GM12875 (cell line): ENCODE results near the gene PSMD11.
A peak's percentile ranks its signal among the peaks of the same experiment; 100 is the strongest.

Experiments used
- H3K4me3 ChIP-seq: one replicate; pipeline ENCODE4 v1.5.1; 2011; ENCODE audit warnings: low read depth, low read length, control low read depth
- TF ChIP-seq, protein P1 (sequence below): IDR thresholded peaks from 2 replicates; pipeline ENCODE4 v1.5.1; 2011; ENCODE audit warnings: low read depth, mild to moderate bottlenecking, control low read depth, inconsistent platforms, low read length, moderate library complexity, borderline replicate concordance; ENCODE audit not compliant: insufficient read depth

PSMD11 gene

DNA sequence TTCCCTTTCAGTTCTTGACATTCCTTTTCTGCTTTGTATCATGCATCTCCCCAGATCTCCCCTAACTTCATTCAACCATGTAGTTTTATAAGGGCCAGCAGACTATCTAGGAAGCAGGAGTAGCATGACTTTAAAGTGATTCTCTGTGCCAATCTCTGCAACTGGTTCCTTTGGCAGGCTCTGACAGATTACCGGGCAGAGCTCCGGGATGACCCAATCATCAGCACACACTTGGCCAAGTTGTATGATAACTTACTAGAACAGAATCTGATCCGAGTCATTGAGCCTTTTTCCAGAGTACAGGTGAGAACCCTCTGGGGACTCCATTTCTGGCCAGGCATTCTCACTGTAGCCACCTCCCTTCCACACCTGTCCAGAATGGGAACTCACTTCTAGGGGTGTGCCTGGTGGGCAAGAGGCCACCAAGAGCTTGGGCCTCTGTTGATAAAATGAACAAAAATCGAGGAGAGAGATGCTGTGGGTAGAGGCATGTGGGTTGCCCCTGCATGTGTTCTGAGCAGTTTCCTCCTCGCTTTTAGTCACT lies 34.8 kb downstream of the PSMD11 start:
- H3K4me3 ChIP-seq: no peak overlapping the region
- TF ChIP-seq, protein P1, sequence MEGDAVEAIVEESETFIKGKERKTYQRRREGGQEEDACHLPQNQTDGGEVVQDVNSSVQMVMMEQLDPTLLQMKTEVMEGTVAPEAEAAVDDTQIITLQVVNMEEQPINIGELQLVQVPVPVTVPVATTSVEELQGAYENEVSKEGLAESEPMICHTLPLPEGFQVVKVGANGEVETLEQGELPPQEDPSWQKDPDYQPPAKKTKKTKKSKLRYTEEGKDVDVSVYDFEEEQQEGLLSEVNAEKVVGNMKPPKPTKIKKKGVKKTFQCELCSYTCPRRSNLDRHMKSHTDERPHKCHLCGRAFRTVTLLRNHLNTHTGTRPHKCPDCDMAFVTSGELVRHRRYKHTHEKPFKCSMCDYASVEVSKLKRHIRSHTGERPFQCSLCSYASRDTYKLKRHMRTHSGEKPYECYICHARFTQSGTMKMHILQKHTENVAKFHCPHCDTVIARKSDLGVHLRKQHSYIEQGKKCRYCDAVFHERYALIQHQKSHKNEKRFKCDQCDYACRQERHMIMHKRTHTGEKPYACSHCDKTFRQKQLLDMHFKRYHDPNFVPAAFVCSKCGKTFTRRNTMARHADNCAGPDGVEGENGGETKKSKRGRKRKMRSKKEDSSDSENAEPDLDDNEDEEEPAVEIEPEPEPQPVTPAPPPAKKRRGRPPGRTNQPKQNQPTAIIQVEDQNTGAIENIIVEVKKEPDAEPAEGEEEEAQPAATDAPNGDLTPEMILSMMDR: no peak

DNA sequence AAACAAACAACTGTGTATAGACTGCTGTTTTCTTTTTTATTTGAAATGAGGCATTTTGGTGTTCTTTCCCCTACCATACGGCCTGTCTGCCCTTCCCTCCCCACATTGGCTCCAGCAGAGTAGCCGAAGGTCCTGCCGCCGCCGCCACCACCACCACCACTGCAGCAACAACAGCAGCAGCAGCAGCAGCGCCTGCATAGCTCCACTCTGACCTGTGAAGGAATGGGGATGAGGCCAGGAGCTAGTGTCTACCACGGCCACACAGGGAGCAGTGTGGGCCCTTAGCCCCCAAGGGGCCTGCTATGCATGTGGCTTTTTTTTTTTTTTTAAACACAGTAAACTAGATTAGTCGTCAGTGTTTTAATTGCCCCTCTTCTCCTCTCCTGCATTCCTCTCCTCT lies 36.9 kb downstream of the PSMD11 start:
- H3K4me3 ChIP-seq: no peak overlapping the region
- TF ChIP-seq, protein P1: no peak

DNA sequence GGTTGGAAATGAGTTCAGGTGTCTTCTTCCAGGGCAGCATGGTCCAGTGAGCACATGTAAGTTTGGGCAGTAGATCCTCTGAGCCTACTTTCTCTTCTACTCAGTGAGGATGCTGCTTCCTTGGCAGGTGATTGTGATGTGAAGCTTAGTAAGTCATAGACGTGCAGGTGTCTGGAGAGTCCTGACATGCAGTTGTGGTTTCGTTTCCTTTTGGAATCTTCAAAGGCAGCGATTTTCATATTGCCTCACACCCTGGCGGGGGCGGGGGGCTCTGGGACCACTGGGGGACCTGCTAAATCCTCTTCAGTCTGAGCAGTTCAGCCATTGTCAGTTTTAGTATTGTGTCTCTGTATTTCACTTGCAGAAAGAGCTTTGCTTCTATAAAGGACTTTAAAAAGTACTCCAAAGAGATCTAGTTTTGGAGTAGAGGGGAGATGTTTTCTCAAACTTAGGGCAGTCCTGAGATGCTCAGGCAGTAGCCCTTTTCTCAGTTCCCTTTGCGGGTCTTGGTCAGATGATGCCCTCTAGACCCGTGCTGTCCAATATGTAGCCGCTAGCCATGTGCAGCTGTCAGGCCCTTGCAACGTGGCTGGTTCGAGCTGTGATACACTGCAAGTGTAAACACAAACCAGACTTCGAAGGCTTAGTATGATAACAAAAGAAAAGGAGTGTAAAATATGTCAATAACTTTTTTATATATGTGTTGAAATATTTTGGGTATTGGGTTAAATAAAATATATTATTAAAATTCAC lies 38.4 kb downstream of the PSMD11 start:
- H3K4me3 ChIP-seq: no peak overlapping the region
- TF ChIP-seq, protein P1: no peak

DNA sequence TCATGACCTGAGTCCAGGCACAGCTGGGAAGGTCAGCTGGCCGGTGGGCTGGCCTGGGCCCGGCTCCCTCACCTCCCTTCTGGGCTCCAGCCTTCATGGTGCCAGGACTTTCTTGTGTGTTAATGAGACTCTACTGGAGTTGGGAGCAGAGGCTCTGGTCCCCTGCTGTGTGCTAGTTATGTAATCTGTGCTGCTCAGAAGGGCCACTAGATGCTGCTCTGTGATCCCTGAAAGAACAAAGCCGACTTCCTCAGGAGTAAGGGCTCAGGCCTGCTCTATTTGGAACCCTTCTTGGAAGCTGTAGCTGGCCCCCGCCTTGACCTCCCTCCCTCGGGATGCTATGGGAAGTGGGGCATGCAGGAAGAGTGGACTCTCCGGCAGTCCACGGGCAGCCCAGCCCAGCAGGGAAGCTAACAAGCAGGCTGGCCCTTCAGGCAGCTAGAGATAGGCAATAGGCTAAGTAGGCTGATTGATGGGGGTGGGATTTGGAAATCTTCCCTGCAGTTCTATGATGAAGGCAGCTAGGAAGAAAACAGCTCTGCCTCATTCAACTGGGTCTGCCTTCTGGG lies 39.2 kb downstream of the PSMD11 start:
- TF ChIP-seq, protein P1: peak; percentile 89
- H3K4me3 ChIP-seq: no peak overlapping the region

- no peak overlapping the region for H3K4me3 ChIP-seq
- TF ChIP-seq, protein P1: no peak
Measured at GRCh38 chr17:32484041-32484461, 39.7 kb downstream of the PSMD11 start.

GRCh38 chr17:32484628-32485027 lies 40.3 kb downstream of the PSMD11 start:
- TF ChIP-seq, protein P1: no peak
- H3K4me3 ChIP-seq: no peak overlapping the region

DNA sequence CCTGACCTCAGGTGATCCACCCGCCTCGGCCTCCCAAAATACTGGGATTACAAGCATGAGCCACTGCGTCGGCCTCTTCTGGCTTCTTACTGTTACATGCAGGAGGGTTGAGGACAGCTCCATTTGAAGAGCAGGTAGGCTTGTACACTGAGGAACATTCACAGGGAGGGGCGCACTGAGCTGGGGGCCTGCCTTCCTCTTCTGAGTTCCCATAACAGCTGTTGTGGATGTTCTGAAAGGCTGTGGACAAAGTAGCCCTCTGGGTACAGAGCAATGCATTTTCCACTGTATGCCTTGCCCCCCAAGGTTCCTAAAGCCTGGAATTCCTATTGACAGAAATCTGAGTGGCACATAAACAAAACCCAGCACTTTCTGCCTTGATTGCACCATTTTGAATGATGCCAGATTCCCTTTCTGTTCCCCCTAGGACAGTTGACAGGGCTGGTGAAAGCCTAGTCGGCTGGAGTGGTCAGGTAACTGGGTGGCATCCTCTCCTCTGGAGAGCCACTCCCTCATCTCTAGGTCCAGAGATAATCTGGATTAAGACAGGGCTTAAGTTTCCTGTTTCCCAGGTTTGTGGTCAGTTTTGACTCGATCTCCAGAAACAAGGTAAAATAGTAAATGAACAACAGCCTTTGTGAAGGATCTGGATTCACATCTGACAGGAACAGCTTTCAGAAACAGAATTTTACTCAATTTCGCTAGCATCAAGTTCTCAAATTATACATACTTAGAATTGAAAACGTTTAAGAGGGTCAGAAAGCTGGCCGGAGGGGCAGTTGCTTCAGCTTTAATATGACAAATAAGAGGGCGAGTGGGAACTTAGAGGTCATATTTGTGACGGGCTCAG lies 41.2 kb downstream of the PSMD11 start:
- H3K4me3 ChIP-seq: no peak overlapping the region
- TF ChIP-seq, protein P1: no peak
